GM13977 (cell line): ENCODE measurements around the gene OR10H1.

Experiments
- DNase-seq: peaks from one replicate; pipeline ENCODE4 v3.0.0; 2012; ENCODE audit warnings: low spot score
- in situ Hi-C: fragments of 300-500 bp; cut with MboI; formaldehyde crosslinking; loops from one replicate; pipeline ENCODE4 v1.12.0; 2022; ENCODE audit warnings: low sequenced_read_pairs, low pct_unique_long_range_greater_than_20kb, mixed read lengths, inconsistent platforms; ENCODE audit not compliant: unreplicated experiment
- TF ChIP-seq, protein P1 (sequence below): IDR thresholded peaks from 2 replicates; pipeline ENCODE4 v1.5.1; 2012; ENCODE audit warnings: mild to moderate bottlenecking, control low read depth; ENCODE audit not compliant: insufficient read depth; ENCODE audit errors: extremely low read depth, missing control alignments

Gene OR10H1

DNA sequence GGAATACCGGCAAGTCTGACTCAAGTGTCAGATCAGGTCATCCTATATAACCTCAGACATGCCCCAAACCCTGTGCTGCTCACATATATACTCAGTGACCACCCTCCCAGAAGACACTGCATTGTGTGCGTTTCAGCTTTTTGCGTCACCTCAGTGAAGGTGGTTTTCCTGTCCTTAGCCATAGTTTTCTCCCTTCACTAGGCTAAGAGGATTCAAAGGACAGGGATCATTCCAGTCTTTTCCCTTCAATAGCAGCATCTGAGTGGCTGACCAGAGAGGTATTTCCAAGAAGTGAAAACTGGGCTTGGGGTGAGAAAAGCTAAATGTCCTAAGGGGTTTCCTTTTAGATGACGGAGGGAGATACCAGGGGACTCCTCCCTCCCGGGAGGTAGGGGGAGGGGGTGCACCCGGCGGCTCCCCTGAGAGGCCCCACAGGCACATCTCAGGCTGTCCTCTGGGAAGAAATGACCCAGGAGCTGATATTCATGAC, 12.7 kb upstream of the OR10H1 start:
- DNase-seq = no peak
- TF ChIP-seq, protein P1, sequence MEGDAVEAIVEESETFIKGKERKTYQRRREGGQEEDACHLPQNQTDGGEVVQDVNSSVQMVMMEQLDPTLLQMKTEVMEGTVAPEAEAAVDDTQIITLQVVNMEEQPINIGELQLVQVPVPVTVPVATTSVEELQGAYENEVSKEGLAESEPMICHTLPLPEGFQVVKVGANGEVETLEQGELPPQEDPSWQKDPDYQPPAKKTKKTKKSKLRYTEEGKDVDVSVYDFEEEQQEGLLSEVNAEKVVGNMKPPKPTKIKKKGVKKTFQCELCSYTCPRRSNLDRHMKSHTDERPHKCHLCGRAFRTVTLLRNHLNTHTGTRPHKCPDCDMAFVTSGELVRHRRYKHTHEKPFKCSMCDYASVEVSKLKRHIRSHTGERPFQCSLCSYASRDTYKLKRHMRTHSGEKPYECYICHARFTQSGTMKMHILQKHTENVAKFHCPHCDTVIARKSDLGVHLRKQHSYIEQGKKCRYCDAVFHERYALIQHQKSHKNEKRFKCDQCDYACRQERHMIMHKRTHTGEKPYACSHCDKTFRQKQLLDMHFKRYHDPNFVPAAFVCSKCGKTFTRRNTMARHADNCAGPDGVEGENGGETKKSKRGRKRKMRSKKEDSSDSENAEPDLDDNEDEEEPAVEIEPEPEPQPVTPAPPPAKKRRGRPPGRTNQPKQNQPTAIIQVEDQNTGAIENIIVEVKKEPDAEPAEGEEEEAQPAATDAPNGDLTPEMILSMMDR = no peak
- in situ Hi-C loops = loop anchor here (25.0 kb wide), 1 partner anchor 334 kb away; the partner anchor contains the start of gene CIB3

DNA sequence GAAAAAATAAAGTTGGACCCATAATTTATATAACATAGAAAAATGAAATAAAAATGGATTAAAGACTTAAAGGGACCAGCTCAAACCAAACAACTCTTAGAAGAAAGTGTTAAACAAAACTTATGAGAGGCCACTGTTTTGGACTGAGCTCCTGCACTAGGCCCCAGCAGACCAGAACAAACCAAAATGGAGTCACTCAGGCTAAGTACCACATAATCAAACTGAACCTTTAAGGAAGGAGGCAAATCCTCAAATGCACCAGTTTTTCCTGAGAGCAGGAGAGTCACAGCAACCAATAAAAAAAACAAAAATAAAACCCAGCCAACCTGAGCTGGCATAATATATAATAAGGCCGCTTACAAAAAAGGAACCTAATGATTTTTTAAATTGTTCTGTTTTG, 10.3 kb upstream of the OR10H1 start:
- DNase-seq = no peak
- in situ Hi-C loops = loop anchor here (25.0 kb wide), 1 partner anchor 337 kb away; the partner anchor contains the start of gene CIB3
- TF ChIP-seq, protein P1 = no peak

DNA sequence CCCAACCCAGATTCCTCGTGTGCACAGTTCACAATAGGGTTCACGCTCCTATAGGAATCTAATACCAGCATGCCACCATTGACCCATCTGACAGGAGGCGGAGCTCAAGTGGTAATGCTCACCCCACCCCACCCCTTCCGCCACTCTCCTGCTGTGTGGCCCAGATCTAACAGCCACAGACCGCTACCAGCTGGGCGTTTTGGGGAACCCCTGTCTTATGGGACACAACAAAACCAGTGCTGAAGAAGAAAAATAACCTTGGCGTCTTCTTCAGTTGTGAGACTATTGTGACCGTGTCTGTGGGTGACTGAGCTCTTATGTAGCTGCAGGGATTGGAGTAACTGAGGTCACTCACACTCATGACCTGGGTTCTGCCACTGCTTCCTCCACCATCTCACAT, 5.2 kb upstream of the OR10H1 start:
- no peak for DNase-seq
- in situ Hi-C loops = no loop called here
- TF ChIP-seq, protein P1 = no peak

DNA sequence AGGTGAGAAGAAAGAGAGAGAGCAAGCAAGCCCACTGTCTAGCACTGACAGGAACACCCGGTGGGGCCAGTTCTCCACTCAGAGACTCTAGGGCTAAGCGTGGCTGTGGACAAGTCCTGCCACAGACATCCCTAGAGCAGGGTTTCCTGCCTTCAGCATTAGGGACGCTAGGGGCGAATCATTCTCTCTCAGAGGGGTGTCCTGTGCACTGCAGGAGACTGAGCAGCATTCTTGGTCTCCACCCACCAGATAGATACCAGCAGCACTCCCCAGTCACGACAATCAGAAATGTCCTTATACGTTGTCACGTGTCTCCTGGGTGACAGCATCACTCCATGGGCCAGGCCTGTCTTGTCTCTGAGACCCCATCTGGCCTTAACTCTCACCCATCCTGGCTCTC, 1.5 kb downstream of the OR10H1 start:
- in situ Hi-C loops = no loop called here
- no peak for DNase-seq
- TF ChIP-seq, protein P1 = no peak

DNA sequence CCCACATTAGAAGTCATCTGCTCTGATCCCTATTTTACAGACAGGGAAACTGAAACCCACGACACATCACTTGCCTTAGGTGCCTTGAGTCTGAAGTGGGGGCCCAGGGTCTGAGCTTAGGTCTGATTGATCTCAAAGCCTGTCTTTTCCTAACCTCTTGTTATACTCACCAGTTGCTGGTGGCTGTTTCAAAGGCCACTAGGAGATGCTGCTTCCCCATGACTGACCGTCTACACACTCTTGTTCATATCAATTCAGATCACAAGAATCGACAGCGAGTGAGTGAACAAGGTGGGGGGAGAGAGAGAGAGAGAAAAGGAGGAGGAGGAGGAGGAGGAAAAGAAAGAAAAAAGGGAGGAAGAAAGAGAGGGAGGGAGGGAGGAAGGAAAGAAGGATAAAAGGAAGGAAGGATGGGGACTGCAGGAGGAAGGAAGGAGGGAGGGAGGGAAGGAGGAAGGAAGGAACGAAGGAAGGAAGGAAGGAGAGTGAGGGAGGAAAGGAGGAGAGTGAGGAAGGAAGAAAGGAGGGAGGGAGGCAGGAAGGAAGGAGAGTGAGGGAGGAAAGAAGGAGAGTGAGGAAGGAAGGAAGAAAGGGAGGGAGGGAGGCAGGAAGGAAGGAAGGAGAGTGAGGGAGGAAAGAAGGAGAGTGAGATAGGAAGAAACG, 3.3 kb downstream of the OR10H1 start:
- no peak for DNase-seq
- TF ChIP-seq, protein P1 = no peak
- in situ Hi-C loops = no loop called here

DNA sequence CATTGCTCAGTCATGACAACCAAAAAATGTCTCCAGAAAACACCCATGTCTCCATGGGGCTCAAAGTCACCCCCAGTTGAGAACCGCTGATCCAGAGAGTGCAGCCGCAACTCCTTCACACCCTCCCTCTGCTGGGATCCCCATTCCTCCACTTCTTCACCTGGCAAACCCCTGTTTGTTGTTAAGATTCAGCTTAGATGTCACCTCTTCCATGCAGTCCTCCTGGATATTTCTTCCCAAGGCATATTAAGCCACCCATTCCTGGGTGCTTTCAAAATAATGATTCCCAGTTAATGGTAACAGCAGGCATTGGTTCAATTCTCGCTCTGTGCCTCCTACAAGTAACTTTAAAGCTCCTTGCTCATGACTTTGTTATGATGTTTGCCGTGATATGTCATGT, 4.0 kb downstream of the OR10H1 start:
- TF ChIP-seq, protein P1 = no peak
- no peak for DNase-seq
- in situ Hi-C loops = no loop called here
